ENCODE results near the gene ASH1L.

ASH1L gene

GRCh38 chr1:155305881-155306391 is 256.7 kb downstream of the ASH1L start:
- DNase-seq (ENCODE audit: low read depth): peak; percentile 87
- H3K4me3 ChIP-seq (ENCODE audit: low read length): no peak overlapping the region
- TF ChIP-seq CTCF (conservative IDR thresholded peaks at IDR 0.05; ENCODE audit: low read length): no peak

GRCh38 chr1:155304558-155305063 is 258.0 kb downstream of the ASH1L start:
- no peak for DNase-seq (ENCODE audit: low read depth)
- TF ChIP-seq CTCF (conservative IDR thresholded peaks at IDR 0.05; ENCODE audit: low read length): no peak

GRCh38 chr1:155301342-155301841 is 261.2 kb downstream of the ASH1L start, which contains the start of gene PKLR:
TSS of gene PKLR (minus strand) at chr1:155301438. CDS start at chr1:155301395, 43 bp downstream.
- no peak within 1 kb of the TSS for H3K4me3 ChIP-seq (ENCODE audit: low read length)
- no peak for TF ChIP-seq CTCF (conservative IDR thresholded peaks at IDR 0.05; ENCODE audit: low read length)
- no peak for DNase-seq (ENCODE audit: low read depth)

More at GRCh38 chr1:155304558-155305063, 258.0 kb downstream of the ASH1L start:
- no peak overlapping the region for H3K4me3 ChIP-seq (ENCODE audit: low read length)

- no peak for TF ChIP-seq CTCF (conservative IDR thresholded peaks at IDR 0.05; ENCODE audit: low read length)
- no peak for DNase-seq (ENCODE audit: low read depth)
- no peak overlapping the region for H3K4me3 ChIP-seq (ENCODE audit: low read length)
These were observed 261.9 kb downstream of the ASH1L start for GRCh38 chr1:155300553-155301329.

GRCh38 chr1:155300024-155300423 is 262.6 kb downstream of the ASH1L start:
- DNase-seq (ENCODE audit: low read depth): no peak
- TF ChIP-seq CTCF (conservative IDR thresholded peaks at IDR 0.05; ENCODE audit: low read length): no peak
- no peak overlapping the region for H3K4me3 ChIP-seq (ENCODE audit: low read length)

- no peak for DNase-seq (ENCODE audit: low read depth)
- no peak for TF ChIP-seq CTCF (conservative IDR thresholded peaks at IDR 0.05; ENCODE audit: low read length)
- H3K4me3 ChIP-seq (ENCODE audit: low read length): no peak overlapping the region
These were observed 265.2 kb downstream of the ASH1L start for GRCh38 chr1:155297384-155297783.

GRCh38 chr1:155296661-155297060 is 265.9 kb downstream of the ASH1L start:
- H3K4me3 ChIP-seq (ENCODE audit: low read length): no peak overlapping the region
- no peak for DNase-seq (ENCODE audit: low read depth)
- no peak for TF ChIP-seq CTCF (conservative IDR thresholded peaks at IDR 0.05; ENCODE audit: low read length)

Measured in AG10803 (cell line).